ENCODE measurements around the gene SPOCK1. TPM values are rescaled to one million over a fixed set of nuclear protein-coding genes. Genes with fewer than 3 reads are reported as not detected.
A peak's percentile ranks its signal among the peaks of the same experiment; 100 is the strongest.

The SPOCK1 gene
- total RNA-seq, 1 donor from 2014 or later: 6.8 TPM

GRCh38 chr5:137498301-137498735 lies 808 bp downstream of the SPOCK1 start:
- DNase-seq (ENCODE audit: low read depth) (peak; percentile 15), FAIRE-seq (no peak)
- Histone ChIP-seq H3K36me3 (ENCODE audit: control insufficient read depth, insufficient read depth, low read length) (no peaks in the 10 kb centered on the region), H3K27me3 (ENCODE audit: control insufficient read depth, insufficient read depth, low read length) (peaks cover 2% of the 10 kb centered on the region), H3K4me3 (ENCODE audit: low read depth, low read length) (peak overlapping the region; percentile 56)
- TF ChIP-seq, protein P1, sequence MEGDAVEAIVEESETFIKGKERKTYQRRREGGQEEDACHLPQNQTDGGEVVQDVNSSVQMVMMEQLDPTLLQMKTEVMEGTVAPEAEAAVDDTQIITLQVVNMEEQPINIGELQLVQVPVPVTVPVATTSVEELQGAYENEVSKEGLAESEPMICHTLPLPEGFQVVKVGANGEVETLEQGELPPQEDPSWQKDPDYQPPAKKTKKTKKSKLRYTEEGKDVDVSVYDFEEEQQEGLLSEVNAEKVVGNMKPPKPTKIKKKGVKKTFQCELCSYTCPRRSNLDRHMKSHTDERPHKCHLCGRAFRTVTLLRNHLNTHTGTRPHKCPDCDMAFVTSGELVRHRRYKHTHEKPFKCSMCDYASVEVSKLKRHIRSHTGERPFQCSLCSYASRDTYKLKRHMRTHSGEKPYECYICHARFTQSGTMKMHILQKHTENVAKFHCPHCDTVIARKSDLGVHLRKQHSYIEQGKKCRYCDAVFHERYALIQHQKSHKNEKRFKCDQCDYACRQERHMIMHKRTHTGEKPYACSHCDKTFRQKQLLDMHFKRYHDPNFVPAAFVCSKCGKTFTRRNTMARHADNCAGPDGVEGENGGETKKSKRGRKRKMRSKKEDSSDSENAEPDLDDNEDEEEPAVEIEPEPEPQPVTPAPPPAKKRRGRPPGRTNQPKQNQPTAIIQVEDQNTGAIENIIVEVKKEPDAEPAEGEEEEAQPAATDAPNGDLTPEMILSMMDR (IDR thresholded peaks at IDR 0.05; ENCODE audit: insufficient read depth, low read length, severe bottlenecking): no peak

GRCh38 chr5:137497396-137498290 lies 1.5 kb downstream of the SPOCK1 start:
- Histone ChIP-seq H3K4me3 (ENCODE audit: low read depth, low read length) (peak overlapping the region; percentile 56), H3K36me3 (ENCODE audit: control insufficient read depth, insufficient read depth, low read length) (no peaks in the 10 kb centered on the region), H3K27me3 (ENCODE audit: control insufficient read depth, insufficient read depth, low read length) (peaks cover 2% of the 10 kb centered on the region)
- no peak for FAIRE-seq
- peak; percentile 31 for DNase-seq (ENCODE audit: low read depth)
- TF ChIP-seq, protein P1 (IDR thresholded peaks at IDR 0.05; ENCODE audit: insufficient read depth, low read length, severe bottlenecking): peak; percentile 40

DNA sequence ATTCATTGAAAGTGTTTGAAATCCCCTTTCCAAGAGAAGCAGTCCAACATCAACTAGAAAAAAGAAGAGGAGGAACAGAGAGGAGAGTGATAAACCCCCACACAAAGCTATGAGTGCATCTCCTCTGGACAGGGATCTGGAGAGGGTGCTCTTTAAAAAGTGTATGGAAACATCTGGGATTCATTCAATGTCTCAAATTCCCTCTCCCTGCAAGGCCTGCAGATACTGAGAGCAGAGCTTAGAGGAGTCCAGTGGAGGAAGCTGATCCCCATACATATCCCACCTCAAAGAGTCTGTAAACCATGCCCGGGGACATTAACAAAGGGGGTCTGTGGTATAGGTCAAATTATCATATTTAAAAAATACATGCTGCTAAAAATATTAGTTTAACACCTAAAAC lies 2.2 kb downstream of the SPOCK1 start:
- TF ChIP-seq, protein P1 (IDR thresholded peaks at IDR 0.05; ENCODE audit: insufficient read depth, low read length, severe bottlenecking): no peak
- DNase-seq (ENCODE audit: low read depth) (no peak), FAIRE-seq (no peak)
- Histone ChIP-seq H3K36me3 (ENCODE audit: control insufficient read depth, insufficient read depth, low read length) (no peaks in the 10 kb centered on the region), H3K4me3 (ENCODE audit: low read depth, low read length) (no peak overlapping the region), H3K27me3 (ENCODE audit: control insufficient read depth, insufficient read depth, low read length) (no peaks in the 10 kb centered on the region)

DNA sequence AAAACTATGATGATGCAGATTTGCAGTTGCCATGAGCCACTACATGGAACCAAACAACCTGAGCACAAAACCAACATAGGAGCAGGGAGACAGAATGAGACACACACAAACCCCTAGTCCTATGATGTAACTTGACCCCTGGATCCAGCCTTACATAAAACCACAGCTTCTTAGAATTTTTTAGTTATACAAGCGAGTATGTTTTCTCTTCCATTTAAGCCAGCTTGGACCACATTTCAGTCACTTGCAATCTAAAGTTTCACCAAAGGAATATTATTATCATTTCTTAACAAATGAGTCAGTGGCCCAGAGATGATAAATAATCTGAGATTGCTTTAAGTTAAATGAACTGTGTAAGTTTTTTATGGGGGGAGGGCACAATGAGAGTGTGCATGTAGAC lies 6.8 kb downstream of the SPOCK1 start:
- no peak overlapping the region for H3K4me3 ChIP-seq (ENCODE audit: low read depth, low read length)
- DNase-seq (ENCODE audit: low read depth): no peak
- H3K27me3 ChIP-seq (ENCODE audit: control insufficient read depth, insufficient read depth, low read length): no peaks in the 10 kb centered on the region
- FAIRE-seq: no peak
- TF ChIP-seq, protein P1 (IDR thresholded peaks at IDR 0.05; ENCODE audit: insufficient read depth, low read length, severe bottlenecking): no peak
- no peaks in the 10 kb centered on the region for H3K36me3 ChIP-seq (ENCODE audit: control insufficient read depth, insufficient read depth, low read length)

DNA sequence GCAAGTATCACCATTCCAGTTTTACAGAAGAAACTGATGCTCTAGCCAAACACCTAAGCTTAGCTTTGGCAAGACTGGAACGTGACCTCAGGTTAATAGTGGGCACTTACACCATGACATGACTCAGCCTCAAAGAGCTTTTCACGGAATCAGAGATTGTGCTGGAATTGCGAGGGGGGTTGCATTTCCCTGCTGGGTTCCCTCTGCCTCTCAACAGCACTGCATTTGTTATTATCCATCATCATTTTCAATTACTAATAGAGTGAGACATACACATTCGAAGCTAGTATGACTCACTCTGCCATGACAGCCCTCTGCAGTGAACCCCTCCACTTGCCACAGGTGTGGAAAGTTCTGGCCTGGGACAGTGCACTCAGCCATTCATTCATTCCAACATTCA lies 8.0 kb downstream of the SPOCK1 start:
- peak; percentile 83 for DNase-seq (ENCODE audit: low read depth)
- TF ChIP-seq, protein P1 (IDR thresholded peaks at IDR 0.05; ENCODE audit: insufficient read depth, low read length, severe bottlenecking): no peak

More for the DNA sequence above, 8.0 kb downstream of the SPOCK1 start:
- Histone ChIP-seq H3K27me3 (ENCODE audit: control insufficient read depth, insufficient read depth, low read length) (no peaks in the 10 kb centered on the region), H3K36me3 (ENCODE audit: control insufficient read depth, insufficient read depth, low read length) (no peaks in the 10 kb centered on the region), H3K4me3 (ENCODE audit: low read depth, low read length) (no peak overlapping the region)
- FAIRE-seq: no peak

Measured in bronchial epithelial cell (primary cell).